Stomach (tissue), 4 donors: ENCODE results near the gene TMEM132E.

ENCODE experiments used
- POLR2A ChIP-seq, 4 donors: fragments of 450-650 bp; IDR thresholded peaks; one replicate each; pipeline ENCODE4 v1.6.1; 2016; ENCODE audit warnings: antibody characterized with exemption in 4 of 4, control low read depth in 2 of 4, mild to moderate bottlenecking in 1 of 4, moderate library complexity in 1 of 4
- POLR2AphosphoS5 ChIP-seq, 3 donors: sonication (generic); formaldehyde crosslinking; IDR thresholded peaks; one replicate each; pipeline ENCODE4 v1.6.1; 2016; ENCODE audit warnings: antibody characterized with exemption in 3 of 3
- TF ChIP-seq, protein P1 (sequence below), 7 experiments: fragments of 450-650 bp in 4 of 7; fragments of 200-600 bp in 3 of 7; sonication (generic) in 3 of 7; IDR thresholded peaks; one replicate each; pipeline ENCODE4 v1.5.1; 2016 to 2019; ENCODE audit warnings: antibody characterized with exemption in 7 of 7, control low read depth in 2 of 7, mild to moderate bottlenecking in 1 of 7

DNA sequence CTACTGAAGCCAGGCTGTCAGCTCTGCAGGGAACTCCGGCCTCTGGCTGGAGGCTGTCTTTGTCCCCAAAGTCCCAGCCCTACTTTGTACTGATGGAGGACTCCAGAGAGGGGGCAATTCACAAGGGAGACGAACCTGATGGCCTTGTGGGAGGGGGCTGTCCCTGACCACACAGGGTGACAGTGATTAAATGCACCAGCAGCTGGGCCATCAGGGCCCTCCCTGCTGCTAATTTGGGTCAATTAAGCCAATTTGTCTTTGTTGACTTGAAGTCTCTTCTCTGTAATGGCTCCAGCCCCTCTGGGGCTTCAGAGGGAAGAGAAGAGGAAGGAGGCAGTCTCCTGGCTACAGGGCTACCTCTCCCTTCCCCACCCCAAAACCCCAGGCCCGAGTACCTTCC, 22.0 kb downstream of the TMEM132E start:
- TF ChIP-seq, protein P1, sequence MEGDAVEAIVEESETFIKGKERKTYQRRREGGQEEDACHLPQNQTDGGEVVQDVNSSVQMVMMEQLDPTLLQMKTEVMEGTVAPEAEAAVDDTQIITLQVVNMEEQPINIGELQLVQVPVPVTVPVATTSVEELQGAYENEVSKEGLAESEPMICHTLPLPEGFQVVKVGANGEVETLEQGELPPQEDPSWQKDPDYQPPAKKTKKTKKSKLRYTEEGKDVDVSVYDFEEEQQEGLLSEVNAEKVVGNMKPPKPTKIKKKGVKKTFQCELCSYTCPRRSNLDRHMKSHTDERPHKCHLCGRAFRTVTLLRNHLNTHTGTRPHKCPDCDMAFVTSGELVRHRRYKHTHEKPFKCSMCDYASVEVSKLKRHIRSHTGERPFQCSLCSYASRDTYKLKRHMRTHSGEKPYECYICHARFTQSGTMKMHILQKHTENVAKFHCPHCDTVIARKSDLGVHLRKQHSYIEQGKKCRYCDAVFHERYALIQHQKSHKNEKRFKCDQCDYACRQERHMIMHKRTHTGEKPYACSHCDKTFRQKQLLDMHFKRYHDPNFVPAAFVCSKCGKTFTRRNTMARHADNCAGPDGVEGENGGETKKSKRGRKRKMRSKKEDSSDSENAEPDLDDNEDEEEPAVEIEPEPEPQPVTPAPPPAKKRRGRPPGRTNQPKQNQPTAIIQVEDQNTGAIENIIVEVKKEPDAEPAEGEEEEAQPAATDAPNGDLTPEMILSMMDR (IDR thresholded peaks at IDR 0.05): no peak
- TF ChIP-seq POLR2A (IDR thresholded peaks at IDR 0.05) (no peak), POLR2AphosphoS5 (IDR thresholded peaks at IDR 0.05) (no peak)
